Neural cell (in vitro differentiated cells): Measurements from ENCODE around the gene NHERF2.

Experiments used
- CTCF ChIP-seq: fragments of 450-650 bp; IDR thresholded peaks from 2 replicates; pipeline ENCODE4 v1.5.1; 2014; ENCODE audit warnings: antibody characterized with exemption, mild to moderate bottlenecking, moderate library complexity; ENCODE audit not compliant: poor library complexity, severe bottlenecking
- EZH2 ChIP-seq: fragments of 200-600, 300-800 bp; shearing (Covaris generic), sonication (generic); IDR thresholded peaks from 2 replicates; pipeline ENCODE4 v1.6.1; 2014; ENCODE audit warnings: antibody characterized with exemption, low read length, borderline replicate concordance, mild to moderate bottlenecking; ENCODE audit not compliant: insufficient read depth, poor library complexity, severe bottlenecking
- MXI1 ChIP-seq: fragments of 450-650 bp; conservative IDR thresholded peaks from 2 replicates; pipeline ENCODE4 v1.6.1; 2014; ENCODE audit warnings: antibody characterized with exemption, mild to moderate bottlenecking; ENCODE audit not compliant: poor library complexity, severe bottlenecking

- TF ChIP-seq CTCF (no peak), EZH2 (no peak), MXI1 (no peak)
Measured at GRCh38 chr16:2087748-2088631, 61.3 kb downstream of the NHERF2 start.
